ENCODE data around the gene WAPL. TPM values are rescaled to one million over a fixed set of nuclear protein-coding genes. Genes with fewer than 3 reads are reported as not detected.

WAPL gene
- polyA plus RNA-seq, 1 donor (not counting 4 experiments of a cell fraction or from before 2014, with no cell fraction given): 26.2 TPM

- FAIRE-seq: no peak
- no peak for TF ChIP-seq CTCF (optimal IDR thresholded peaks at IDR 0.05 in 1 of 3, IDR thresholded peaks at IDR 0.05 in 1 of 3, conservative IDR thresholded peaks at IDR 0.05 in 1 of 3; ENCODE audit: extremely low read depth in 1 of 3, insufficient read depth in 2 of 3, low read length in 3 of 3)
- no peak for TF ChIP-seq EZH2 (IDR thresholded peaks at IDR 0.05; ENCODE audit: low read length)
These were observed 14.8 kb upstream of the WAPL start for GRCh38 chr10:86536294-86536861.

GRCh38 chr10:86535132-86535882 is 13.7 kb upstream of the WAPL start:
- peak; percentile 34 for FAIRE-seq
- no peak for DNase-seq (ENCODE audit: low read depth, low spot score)
- Histone ChIP-seq H3K9me1 (ENCODE audit: control insufficient read depth, extremely low read depth, insufficient read depth, low read length) (no peaks in the 10 kb centered on the region), H3K36me3 (ENCODE audit: control insufficient read depth in 2 of 2, extremely low read depth in 1 of 2, insufficient read depth in 2 of 2, low read length in 2 of 2) (no peaks in the 10 kb centered on the region), H3K4me2 (ENCODE audit: control insufficient read depth, extremely low read depth, insufficient read depth, low read depth, low read length) (peak overlapping the region; percentile 76), H3K9ac (ENCODE audit: control insufficient read depth, extremely low read depth, insufficient read depth, low read length) (peak overlapping the region; percentile 35), H3K4me3 (ENCODE audit: control insufficient read depth in 2 of 3, extremely low read depth in 1 of 3, insufficient read depth in 2 of 3, low read depth in 1 of 3, low read length in 3 of 3) (peak overlapping the region in 2 of 3 experiments; percentile 12 to 56), H3K27me3 (ENCODE audit: control insufficient read depth, extremely low read depth, insufficient read depth, low read length) (no peaks in the 10 kb centered on the region), H4K20me1 (ENCODE audit: control insufficient read depth, extremely low read depth, insufficient read depth, low read length) (no peaks in the 10 kb centered on the region), H3K27ac (ENCODE audit: control insufficient read depth, insufficient read depth, low read length) (no peak overlapping the region), H3K9me3 (ENCODE audit: control insufficient read depth, low read depth, low read length) (no peaks in the 10 kb centered on the region), H2AFZ (ENCODE audit: control insufficient read depth, low read length) (peak overlapping the region; percentile 79), H3K4me1 (ENCODE audit: control insufficient read depth, extremely low read depth, insufficient read depth, low read length) (no peaks in the 10 kb centered on the region), H3K79me2 (ENCODE audit: control insufficient read depth, insufficient read depth, low read length) (no peaks in the 10 kb centered on the region)
- TF ChIP-seq EZH2 (IDR thresholded peaks at IDR 0.05; ENCODE audit: low read length) (no peak), CTCF (optimal IDR thresholded peaks at IDR 0.05 in 1 of 3, IDR thresholded peaks at IDR 0.05 in 1 of 3, conservative IDR thresholded peaks at IDR 0.05 in 1 of 3; ENCODE audit: extremely low read depth in 1 of 3, insufficient read depth in 2 of 3, low read length in 3 of 3) (no peak)
- dilution Hi-C loops (cut with MboI; ENCODE audit: extremely low pct_ligation_motif_present, low sequenced_read_pairs): no loop called here

More at GRCh38 chr10:86536294-86536861, 14.8 kb upstream of the WAPL start:
- H3K79me2 ChIP-seq (ENCODE audit: control insufficient read depth, insufficient read depth, low read length): no peaks in the 10 kb centered on the region
- H3K27me3 ChIP-seq (ENCODE audit: control insufficient read depth, extremely low read depth, insufficient read depth, low read length): no peaks in the 10 kb centered on the region
- no peaks in the 10 kb centered on the region for H3K4me1 ChIP-seq (ENCODE audit: control insufficient read depth, extremely low read depth, insufficient read depth, low read length)
- H3K4me3 ChIP-seq (ENCODE audit: control insufficient read depth in 2 of 3, extremely low read depth in 1 of 3, insufficient read depth in 2 of 3, low read depth in 1 of 3, low read length in 3 of 3): no peak overlapping the region
- H3K36me3 ChIP-seq (ENCODE audit: control insufficient read depth in 2 of 2, extremely low read depth in 1 of 2, insufficient read depth in 2 of 2, low read length in 2 of 2): no peaks in the 10 kb centered on the region
- H3K9ac ChIP-seq (ENCODE audit: control insufficient read depth, extremely low read depth, insufficient read depth, low read length): no peak overlapping the region
- H2AFZ ChIP-seq (ENCODE audit: control insufficient read depth, low read length): no peak overlapping the region
- no peaks in the 10 kb centered on the region for H3K9me3 ChIP-seq (ENCODE audit: control insufficient read depth, low read depth, low read length)
- no peaks in the 10 kb centered on the region for H4K20me1 ChIP-seq (ENCODE audit: control insufficient read depth, extremely low read depth, insufficient read depth, low read length)
- no peak overlapping the region for H3K27ac ChIP-seq (ENCODE audit: control insufficient read depth, insufficient read depth, low read length)
- no peak overlapping the region for H3K4me2 ChIP-seq (ENCODE audit: control insufficient read depth, extremely low read depth, insufficient read depth, low read depth, low read length)
- no peaks in the 10 kb centered on the region for H3K9me1 ChIP-seq (ENCODE audit: control insufficient read depth, extremely low read depth, insufficient read depth, low read length)
- no peak for DNase-seq (ENCODE audit: low read depth, low spot score)
- dilution Hi-C loops (cut with MboI; ENCODE audit: extremely low pct_ligation_motif_present, low sequenced_read_pairs): no loop called here

Data from keratinocyte (primary cell).